GM19193 (cell line): ENCODE results near the gene TSC22D4.

Source experiments
- POLR2A ChIP-seq: IDR thresholded peaks from 4 replicates; pipeline ENCODE4 v1.6.1; 2011; ENCODE audit not compliant: insufficient read depth, insufficient read length; ENCODE audit errors: extremely low read depth

The TSC22D4 gene

DNA sequence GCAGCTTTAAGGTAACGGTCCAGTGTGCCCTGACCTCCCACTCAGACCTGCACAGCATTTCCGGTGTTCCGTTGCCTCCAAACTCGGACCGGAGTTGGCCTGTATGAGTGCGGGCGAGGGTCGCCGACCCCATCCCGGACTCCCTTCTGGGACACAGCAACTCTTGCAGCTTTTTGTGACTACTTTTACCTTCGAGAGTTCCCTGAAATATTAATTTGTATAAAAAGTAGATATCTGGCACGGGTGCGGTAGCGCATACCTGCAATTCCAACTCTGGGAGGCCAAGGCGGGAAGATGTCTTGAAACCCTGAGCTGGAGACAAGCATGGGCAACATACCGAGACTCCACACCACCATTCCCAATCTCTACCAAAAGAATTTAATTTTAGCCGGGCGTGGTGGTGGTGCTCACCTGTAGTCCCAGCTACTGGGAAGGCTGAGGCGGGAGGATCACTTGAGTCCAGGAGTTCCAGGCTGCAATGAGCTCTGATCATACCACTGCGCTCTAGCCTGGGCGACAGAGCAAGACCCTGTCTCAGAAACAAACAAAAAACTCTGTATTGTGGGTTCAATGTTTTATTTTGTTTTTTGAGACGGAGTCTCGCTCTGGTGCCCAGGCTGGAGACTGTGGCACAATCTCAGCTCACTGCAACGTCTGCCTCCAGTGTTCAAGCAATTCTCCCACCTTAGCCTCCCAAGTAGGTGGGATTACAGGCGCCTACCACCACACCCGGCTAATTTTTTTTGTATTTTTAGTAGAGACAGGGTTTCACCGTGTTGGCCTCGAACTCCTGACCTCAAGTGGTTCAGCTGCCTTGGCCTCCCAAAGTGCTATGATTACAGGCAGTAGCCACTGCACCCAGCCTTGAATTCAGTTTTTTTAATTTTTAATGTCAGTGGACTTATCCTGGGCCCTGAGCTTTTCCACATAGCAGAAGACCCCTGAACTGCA, 41.6 kb downstream of the TSC22D4 start:
- no peak for TF ChIP-seq POLR2A

- TF ChIP-seq POLR2A: peak; percentile 16
These were observed 43.4 kb downstream of the TSC22D4 start for GRCh38 chr7:100435401-100436304.

- no peak for TF ChIP-seq POLR2A
These were observed 44.5 kb downstream of the TSC22D4 start for GRCh38 chr7:100434297-100435144.

- no peak for TF ChIP-seq POLR2A
These were observed 45.3 kb downstream of the TSC22D4 start for GRCh38 chr7:100433592-100434296.

DNA sequence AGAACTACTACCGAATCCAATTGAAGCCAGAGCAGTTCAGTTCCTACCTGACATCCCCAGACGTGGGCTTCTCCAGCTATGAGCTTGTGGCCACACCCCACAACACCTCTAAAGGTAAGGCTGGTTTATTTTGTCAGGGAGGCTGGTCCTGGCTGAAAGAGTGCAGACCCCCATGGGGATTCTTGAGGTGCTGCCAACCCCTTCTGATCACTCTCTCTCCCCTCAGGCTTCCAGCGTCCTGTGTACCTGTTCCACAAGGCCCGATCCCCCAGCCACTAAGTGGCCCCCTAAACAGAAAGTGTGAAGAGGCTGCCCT, 45.8 kb downstream of the TSC22D4 start:
- TF ChIP-seq POLR2A: no peak

GRCh38 chr7:100432621-100433275, 46.3 kb downstream of the TSC22D4 start:
- TF ChIP-seq POLR2A: peak; percentile 25

DNA sequence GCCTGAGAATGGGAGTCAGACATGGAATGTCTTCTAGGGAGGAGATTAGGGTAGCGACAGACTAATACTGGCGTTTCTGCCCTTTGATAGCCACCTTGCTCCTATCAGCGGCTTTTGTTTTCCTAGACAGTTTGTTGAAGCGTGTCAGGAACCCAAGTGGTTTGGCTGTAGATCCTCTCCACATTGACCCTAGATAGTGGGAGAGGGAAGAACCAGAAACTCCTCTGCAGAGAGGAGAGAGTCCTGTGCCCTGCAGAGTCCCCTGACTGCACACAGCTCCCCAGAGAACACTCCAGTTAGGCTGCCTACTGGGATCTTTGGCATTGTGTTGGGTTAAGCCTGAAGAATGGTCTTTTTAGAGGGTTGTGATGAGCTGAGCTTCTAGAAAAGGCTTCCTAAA, 47.0 kb downstream of the TSC22D4 start:
- TF ChIP-seq POLR2A: no peak

DNA sequence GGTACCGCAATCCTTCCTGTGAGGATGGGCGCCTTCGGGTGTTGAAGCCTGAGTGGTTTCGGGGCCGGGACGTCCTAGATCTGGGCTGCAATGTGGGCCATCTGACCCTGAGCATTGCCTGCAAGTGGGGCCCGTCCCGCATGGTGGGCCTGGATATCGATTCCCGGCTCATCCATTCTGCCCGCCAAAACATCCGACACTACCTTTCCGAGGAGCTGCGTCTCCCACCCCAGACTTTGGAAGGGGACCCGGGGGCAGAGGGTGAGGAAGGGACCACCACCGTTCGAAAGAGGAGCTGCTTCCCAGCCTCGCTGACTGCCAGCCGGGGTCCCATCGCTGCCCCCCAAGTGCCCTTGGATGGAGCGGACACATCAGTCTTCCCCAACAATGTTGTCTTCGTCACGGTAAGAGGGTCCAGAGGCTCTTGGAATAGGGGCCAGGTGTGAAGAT, 47.7 kb downstream of the TSC22D4 start:
- no peak for TF ChIP-seq POLR2A

DNA sequence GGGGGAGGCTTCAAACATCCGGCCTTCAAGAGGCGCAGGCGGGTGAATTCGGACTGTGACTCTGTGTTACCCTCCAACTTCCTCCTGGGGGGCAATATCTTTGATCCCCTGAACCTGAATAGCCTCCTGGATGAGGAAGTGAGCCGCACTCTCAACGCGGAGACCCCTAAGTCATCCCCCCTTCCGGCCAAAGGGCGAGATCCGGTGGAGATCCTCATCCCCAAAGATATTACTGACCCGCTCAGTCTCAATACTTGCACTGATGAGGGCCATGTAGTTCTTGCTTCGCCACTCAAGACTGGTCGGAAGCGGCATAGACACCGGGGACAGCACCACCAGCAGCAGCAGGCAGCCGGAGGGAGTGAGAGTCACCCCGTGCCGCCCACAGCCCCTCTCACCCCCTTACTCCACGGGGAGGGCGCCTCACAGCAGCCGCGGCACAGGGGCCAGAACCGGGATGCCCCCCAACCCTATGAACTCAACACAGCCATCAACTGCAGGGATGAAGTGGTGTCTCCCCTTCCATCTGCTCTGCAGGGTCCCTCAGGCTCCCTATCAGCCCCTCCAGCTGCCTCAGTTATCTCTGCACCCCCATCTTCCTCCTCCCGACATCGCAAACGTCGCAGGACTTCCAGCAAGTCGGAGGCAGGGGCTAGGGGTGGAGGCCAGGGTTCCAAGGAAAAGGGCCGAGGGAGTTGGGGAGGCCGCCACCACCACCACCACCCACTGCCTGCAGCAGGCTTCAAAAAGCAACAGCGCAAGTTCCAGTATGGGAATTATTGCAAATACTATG, 48.3 kb downstream of the TSC22D4 start:
- TF ChIP-seq POLR2A: peak; percentile 13

- TF ChIP-seq POLR2A: peak; percentile 13
These were observed 49.1 kb downstream of the TSC22D4 start, which contains the start of gene MEPCE for GRCh38 chr7:100429637-100430492. TSS of gene MEPCE (plus strand) at chr7:100429831. CDS start at chr7:100430019, 188 bp downstream.

- TF ChIP-seq POLR2A: peak; percentile 72
These were observed 49.9 kb downstream of the TSC22D4 start for GRCh38 chr7:100428967-100429636.
